Trophoblast cell (in vitro differentiated cells and primary cell): ENCODE measurements around the gene REN.

ENCODE experiments used
- DNase-seq, 2 donors: peaks; one replicate each; pipeline ENCODE4 v3.0.0-alpha.2; 2016
- H2AFZ ChIP-seq: 2 replicates; pipeline ENCODE4 v1.6.1; 2013; ENCODE audit warnings: low read length, moderate library complexity, mild to moderate bottlenecking; ENCODE audit not compliant: insufficient read depth, poor library complexity
- H2AK5ac ChIP-seq: 2 replicates; pipeline ENCODE4 v1.6.1; 2013; ENCODE audit warnings: mild to moderate bottlenecking, low read length
- H2BK120ac ChIP-seq: 2 replicates; pipeline ENCODE4 v1.6.1; 2013; ENCODE audit warnings: low read length, mild to moderate bottlenecking, moderate library complexity; ENCODE audit not compliant: insufficient read depth, poor library complexity
- H2BK12ac ChIP-seq: 2 replicates; pipeline ENCODE4 v1.6.1; 2013; ENCODE audit warnings: mild to moderate bottlenecking, low read length, moderate library complexity
- H2BK5ac ChIP-seq: 2 replicates; pipeline ENCODE4 v1.6.1; 2013; ENCODE audit warnings: low read length, low read depth, moderate library complexity, mild to moderate bottlenecking; ENCODE audit not compliant: poor library complexity
- H3K14ac ChIP-seq: 2 replicates; pipeline ENCODE4 v1.6.1; 2013; ENCODE audit warnings: mild to moderate bottlenecking, low read length
- H3K18ac ChIP-seq: 2 replicates; pipeline ENCODE4 v1.6.1; 2013; ENCODE audit warnings: mild to moderate bottlenecking, low read length
- H3K23ac ChIP-seq: 2 replicates; pipeline ENCODE4 v1.6.1; 2013; ENCODE audit warnings: low read length
- H3K27ac ChIP-seq: 2 replicates; pipeline ENCODE4 v1.5.1; 2013; ENCODE audit warnings: low read depth, mild to moderate bottlenecking, inconsistent platforms, low read length, moderate library complexity
- H3K27me3 ChIP-seq: 2 replicates; pipeline ENCODE4 v1.6.1; 2013; ENCODE audit warnings: inconsistent platforms, mild to moderate bottlenecking, low read length, moderate library complexity; ENCODE audit not compliant: insufficient read depth
- H3K36me3 ChIP-seq, 2 experiments: 1 replicate in 1 of 2; 2 replicates in 1 of 2; pipeline ENCODE4 v1.6.1; 2013; ENCODE audit warnings: low read length in 2 of 2, mild to moderate bottlenecking in 2 of 2, moderate library complexity in 1 of 2; ENCODE audit not compliant: insufficient read depth in 2 of 2, control insufficient read depth in 1 of 2
- H3K4ac ChIP-seq: 2 replicates; pipeline ENCODE4 v1.6.1; 2013; ENCODE audit warnings: low read depth, mild to moderate bottlenecking, low read length, moderate library complexity
- H3K4me1 ChIP-seq, 2 experiments: 1 replicate in 1 of 2; 2 replicates in 1 of 2; pipeline ENCODE4 v1.6.1; 2013; ENCODE audit warnings: low read length in 2 of 2, mild to moderate bottlenecking in 2 of 2, moderate library complexity in 1 of 2; ENCODE audit not compliant: insufficient read depth in 2 of 2, control insufficient read depth in 1 of 2
- H3K4me2 ChIP-seq: 2 replicates; pipeline ENCODE4 v1.6.1; 2013; ENCODE audit warnings: inconsistent platforms, mild to moderate bottlenecking, low read length, moderate library complexity
- H3K4me3 ChIP-seq: 2 replicates; pipeline ENCODE4 v1.5.1; 2013; ENCODE audit warnings: mild to moderate bottlenecking, low read depth, low read length, inconsistent platforms
- H3K79me1 ChIP-seq: one replicate; pipeline ENCODE4 v1.6.1; 2013; ENCODE audit warnings: low read length
- H3K79me2 ChIP-seq: 2 replicates; pipeline ENCODE4 v1.6.1; 2013; ENCODE audit warnings: low read length, mild to moderate bottlenecking; ENCODE audit not compliant: control insufficient read depth, insufficient read depth, poor library complexity
- H3K9ac ChIP-seq: 2 replicates; pipeline ENCODE4 v1.6.1; 2013; ENCODE audit warnings: mild to moderate bottlenecking, low read length
- H3K9me3 ChIP-seq: 2 replicates; pipeline ENCODE4 v1.6.1; 2013; ENCODE audit warnings: low read depth, mild to moderate bottlenecking, control low read depth, inconsistent platforms, low read length; ENCODE audit not compliant: insufficient read depth
- H4K12ac ChIP-seq: 2 replicates; pipeline ENCODE4 v1.6.1; 2013; ENCODE audit warnings: low read depth, mild to moderate bottlenecking, low read length, moderate library complexity
- H4K8ac ChIP-seq: 2 replicates; pipeline ENCODE4 v1.6.1; 2013; ENCODE audit warnings: low read depth, mild to moderate bottlenecking, low read length, moderate library complexity
- H4K91ac ChIP-seq: one replicate; pipeline ENCODE4 v1.6.1; 2013; ENCODE audit warnings: low read depth, mild to moderate bottlenecking, low read length, moderate library complexity
- WGBS: extraction: QIAGEN DNeasy Blood & Tissue Kit; methylation state at CpG from one replicate; pipeline ENCODE4 v1.1.7; 2013; ENCODE audit warnings: missing lambda C conversion rate; ENCODE audit not compliant: insufficient read length, insufficient coverage; ENCODE audit errors: extremely low coverage; 5-methylcytosine and 5-hydroxymethylcytosine counted together

REN gene

DNA sequence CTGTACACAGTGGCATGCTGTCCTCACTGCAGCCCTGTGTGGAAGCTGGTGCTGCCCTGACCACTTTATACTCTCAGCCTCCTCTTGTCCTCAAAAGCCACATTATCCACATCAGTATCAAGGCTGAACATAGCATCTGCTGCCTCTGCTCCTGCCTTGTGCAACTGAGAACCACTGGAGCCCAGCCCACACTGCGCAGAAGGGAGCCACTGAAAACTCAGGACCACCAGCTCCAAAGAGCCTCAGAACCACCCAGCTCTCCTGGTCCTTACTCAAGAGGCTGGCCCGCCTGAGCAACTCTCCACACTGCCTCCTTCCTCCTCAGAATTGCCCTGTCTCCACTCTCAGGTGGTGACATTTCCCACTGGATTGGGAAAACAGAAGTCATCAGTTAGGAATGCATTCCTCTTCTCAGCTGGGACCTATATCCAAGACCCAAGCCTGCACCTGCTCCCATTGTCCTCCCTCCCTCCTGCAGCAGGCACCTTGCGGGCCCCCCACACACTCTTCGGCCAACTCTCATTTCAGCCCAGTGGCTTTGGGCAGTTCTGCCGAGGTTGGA lies 37.1 kb upstream of the REN start:
- H3K9ac ChIP-seq, result no peak overlapping the region
- H3K18ac ChIP-seq, result no peak overlapping the region
- no peaks in the 10 kb centered on the region for H3K9me3 ChIP-seq
- no peak overlapping the region for H3K4me2 ChIP-seq
- no peak overlapping the region for H3K23ac ChIP-seq
- H2BK12ac ChIP-seq, result no peak overlapping the region
- no peak overlapping the region for H3K4me3 ChIP-seq
- no peak overlapping the region for H3K14ac ChIP-seq
- no peak overlapping the region for H2BK5ac ChIP-seq
- no peaks in the 10 kb centered on the region for H3K27me3 ChIP-seq
- no peak overlapping the region for H3K27ac ChIP-seq
- H2AK5ac ChIP-seq, result peak overlapping the region; percentile 11
- H4K91ac ChIP-seq, result no peak overlapping the region
- H2BK120ac ChIP-seq, result no peak overlapping the region
- H3K79me1 ChIP-seq, result peaks cover 10% of the 10 kb centered on the region
- no peaks in the 10 kb centered on the region for H3K36me3 ChIP-seq
- peak; percentile 44 to 78 for DNase-seq
- WGBS, result no CpG with 5 or more reads among the region's 5 CpGs
- peaks cover 14 to 15% of the 10 kb centered on the region in 2 experiments for H3K4me1 ChIP-seq
- H3K79me2 ChIP-seq, result peaks cover 2% of the 10 kb centered on the region
- H4K8ac ChIP-seq, result no peak overlapping the region
- H3K4ac ChIP-seq, result no peak overlapping the region
- no peak overlapping the region for H2AFZ ChIP-seq
- no peak overlapping the region for H4K12ac ChIP-seq

DNA sequence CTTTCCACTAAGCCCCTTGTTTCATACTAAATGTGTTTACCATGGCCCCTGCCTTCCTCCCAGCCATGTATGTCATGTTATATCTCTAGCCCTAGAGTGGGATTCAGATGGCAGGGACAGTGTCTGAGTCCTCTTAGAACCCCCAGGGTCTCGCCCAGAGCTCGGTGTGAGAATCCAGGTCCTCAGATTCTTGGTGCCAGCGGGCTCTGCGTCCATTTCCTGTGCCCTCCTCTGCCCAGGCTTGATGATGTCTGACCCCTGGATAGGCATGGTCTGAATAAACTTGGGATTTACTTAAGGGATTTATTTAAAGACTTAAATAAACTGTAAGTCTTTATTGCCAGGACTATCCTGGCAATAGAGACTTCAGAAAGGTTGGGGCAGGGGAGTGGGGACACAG lies 36.3 kb upstream of the REN start:
- H4K8ac ChIP-seq, result no peak overlapping the region
- H2AFZ ChIP-seq, result no peak overlapping the region
- no peak overlapping the region for H3K4me3 ChIP-seq
- peaks cover 16 to 17% of the 10 kb centered on the region in 2 experiments for H3K4me1 ChIP-seq
- peaks cover 13% of the 10 kb centered on the region for H3K79me1 ChIP-seq
- H3K27me3 ChIP-seq, result no peaks in the 10 kb centered on the region
- no peak overlapping the region for H3K4ac ChIP-seq
- H3K9ac ChIP-seq, result no peak overlapping the region
- WGBS, result no CpG with 5 or more reads among the region's 4 CpGs
- no peak overlapping the region for H3K27ac ChIP-seq
- H3K9me3 ChIP-seq, result no peaks in the 10 kb centered on the region
- no peak overlapping the region for H2BK5ac ChIP-seq
- H2BK12ac ChIP-seq, result no peak overlapping the region
- no peaks in the 10 kb centered on the region for H3K36me3 ChIP-seq
- peaks cover 2% of the 10 kb centered on the region for H3K79me2 ChIP-seq
- H3K23ac ChIP-seq, result no peak overlapping the region
- H3K18ac ChIP-seq, result no peak overlapping the region
- no peak for DNase-seq
- H2BK120ac ChIP-seq, result no peak overlapping the region
- H3K4me2 ChIP-seq, result no peak overlapping the region
- H3K14ac ChIP-seq, result no peak overlapping the region
- H4K91ac ChIP-seq, result no peak overlapping the region
- H2AK5ac ChIP-seq, result no peak overlapping the region
- H4K12ac ChIP-seq, result no peak overlapping the region

GRCh38 chr1:204201348-204202040 lies 35.4 kb upstream of the REN start:
- Histone ChIP-seq H3K79me2 (peaks cover 2% of the 10 kb centered on the region), H2BK120ac (no peak overlapping the region), H4K12ac (no peak overlapping the region), H3K9ac (no peak overlapping the region), H2AK5ac (no peak overlapping the region), H3K4ac (no peak overlapping the region), H3K27ac (no peak overlapping the region), H3K27me3 (no peaks in the 10 kb centered on the region), H3K23ac (no peak overlapping the region), H3K18ac (no peak overlapping the region), H3K79me1 (peaks cover 18% of the 10 kb centered on the region), H2AFZ (no peak overlapping the region), H3K4me2 (no peak overlapping the region), H3K4me3 (no peak overlapping the region), H3K14ac (no peak overlapping the region), H3K4me1 (peaks cover 21 to 23% of the 10 kb centered on the region in 2 experiments), H4K8ac (no peak overlapping the region), H2BK5ac (no peak overlapping the region), H3K36me3 (no peaks in the 10 kb centered on the region), H3K9me3 (no peaks in the 10 kb centered on the region), H2BK12ac (no peak overlapping the region), H4K91ac (no peak overlapping the region)
- DNase-seq, result no peak
- WGBS, result no CpG with 5 or more reads among the region's 12 CpGs

DNA sequence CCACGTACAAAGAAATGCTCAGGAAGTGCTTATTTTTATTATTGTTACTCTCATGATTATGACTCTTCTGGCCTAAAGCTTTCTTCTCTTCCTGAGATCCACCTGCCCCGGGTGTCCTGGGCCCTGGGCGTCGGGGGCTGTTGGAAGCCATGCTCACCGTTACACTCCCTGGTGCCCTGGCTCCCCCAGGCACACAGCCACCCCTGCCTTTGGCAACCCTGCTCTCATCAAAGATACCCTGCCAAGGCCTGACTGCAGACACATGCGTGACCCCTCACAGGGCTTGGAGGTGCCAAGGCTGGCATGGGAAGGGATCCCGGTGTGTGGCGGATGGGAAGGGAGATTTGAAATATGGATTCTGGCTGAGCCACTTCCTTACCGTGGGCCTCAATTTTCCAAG lies 33.4 kb upstream of the REN start:
- no CpG with 5 or more reads among the region's 9 CpGs for WGBS

More for the DNA sequence above, 33.4 kb upstream of the REN start:
- H4K12ac ChIP-seq, result no peak overlapping the region
- no peak for DNase-seq
- peaks cover 18% of the 10 kb centered on the region for H3K79me1 ChIP-seq
- H3K4me3 ChIP-seq, result no peak overlapping the region
- no peaks in the 10 kb centered on the region for H3K27me3 ChIP-seq
- H3K14ac ChIP-seq, result peak overlapping the region; percentile 79
- peak overlapping the region; percentile 33 for H2AK5ac ChIP-seq
- peak overlapping the region; percentile 19 for H2BK120ac ChIP-seq
- no peak overlapping the region for H3K9ac ChIP-seq
- no peak overlapping the region for H3K27ac ChIP-seq
- no peak overlapping the region for H2AFZ ChIP-seq
- H4K91ac ChIP-seq, result peak overlapping the region; percentile 83
- H3K23ac ChIP-seq, result no peak overlapping the region
- H3K79me2 ChIP-seq, result peaks cover 2% of the 10 kb centered on the region
- peak overlapping the region; percentile 0 for H3K4ac ChIP-seq
- H3K4me2 ChIP-seq, result no peak overlapping the region
- H3K4me1 ChIP-seq, result peaks cover 26 to 30% of the 10 kb centered on the region in 2 experiments
- H3K36me3 ChIP-seq, result no peaks in the 10 kb centered on the region
- H3K18ac ChIP-seq, result no peak overlapping the region
- peaks cover 5% of the 10 kb centered on the region for H3K9me3 ChIP-seq
- H4K8ac ChIP-seq, result no peak overlapping the region
- peak overlapping the region; percentile 4 for H2BK5ac ChIP-seq
- H2BK12ac ChIP-seq, result peak overlapping the region; percentile 77
